Measurements from ENCODE around the gene SRSF7. TPM values are rescaled to one million over a fixed set of nuclear protein-coding genes. Genes with fewer than 3 reads are reported as not detected.

SRSF7 gene
- total and polyA plus RNA-seq, 9 of the 15 experiments (the other 6 are each of a cell fraction or from before 2014, with no cell fraction given), result 219 to 726 (median 375) TPM

DNA sequence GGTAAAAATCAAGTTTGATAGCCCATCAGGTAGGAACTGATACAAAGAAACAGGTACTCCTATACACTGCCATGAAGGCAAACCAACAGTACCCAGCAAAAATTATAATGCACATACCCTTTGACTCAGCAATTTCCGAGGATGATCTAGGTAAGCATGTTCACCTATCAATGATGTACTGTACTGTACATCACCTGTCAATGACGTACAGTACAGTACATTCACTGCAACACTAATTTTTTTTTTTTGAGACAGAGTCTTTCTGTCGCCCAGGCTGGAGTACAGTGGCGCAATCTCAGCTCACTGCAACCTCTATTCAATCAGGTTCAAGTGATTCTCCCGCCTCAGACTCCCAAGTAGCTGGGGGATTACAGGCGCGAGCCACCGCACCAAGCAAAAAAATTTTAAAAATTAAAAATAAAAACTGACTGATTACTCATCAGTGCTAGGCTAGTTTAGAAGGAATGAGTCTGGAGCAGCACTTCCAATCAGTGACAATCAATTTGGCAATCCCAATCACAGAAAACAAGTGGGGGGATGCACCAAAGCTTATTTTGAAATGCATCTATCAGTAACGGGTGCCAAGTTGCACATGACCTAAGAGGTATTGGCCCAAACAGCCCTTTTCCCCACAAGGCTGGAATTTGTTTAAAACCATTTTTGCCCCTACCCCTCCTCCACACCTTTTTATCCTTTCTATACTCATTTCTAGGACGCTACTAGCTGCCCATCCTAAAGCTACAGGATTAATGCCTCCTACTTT is 8.2 kb downstream of the SRSF7 start (continued):
- TF ChIP-seq, protein P1, sequence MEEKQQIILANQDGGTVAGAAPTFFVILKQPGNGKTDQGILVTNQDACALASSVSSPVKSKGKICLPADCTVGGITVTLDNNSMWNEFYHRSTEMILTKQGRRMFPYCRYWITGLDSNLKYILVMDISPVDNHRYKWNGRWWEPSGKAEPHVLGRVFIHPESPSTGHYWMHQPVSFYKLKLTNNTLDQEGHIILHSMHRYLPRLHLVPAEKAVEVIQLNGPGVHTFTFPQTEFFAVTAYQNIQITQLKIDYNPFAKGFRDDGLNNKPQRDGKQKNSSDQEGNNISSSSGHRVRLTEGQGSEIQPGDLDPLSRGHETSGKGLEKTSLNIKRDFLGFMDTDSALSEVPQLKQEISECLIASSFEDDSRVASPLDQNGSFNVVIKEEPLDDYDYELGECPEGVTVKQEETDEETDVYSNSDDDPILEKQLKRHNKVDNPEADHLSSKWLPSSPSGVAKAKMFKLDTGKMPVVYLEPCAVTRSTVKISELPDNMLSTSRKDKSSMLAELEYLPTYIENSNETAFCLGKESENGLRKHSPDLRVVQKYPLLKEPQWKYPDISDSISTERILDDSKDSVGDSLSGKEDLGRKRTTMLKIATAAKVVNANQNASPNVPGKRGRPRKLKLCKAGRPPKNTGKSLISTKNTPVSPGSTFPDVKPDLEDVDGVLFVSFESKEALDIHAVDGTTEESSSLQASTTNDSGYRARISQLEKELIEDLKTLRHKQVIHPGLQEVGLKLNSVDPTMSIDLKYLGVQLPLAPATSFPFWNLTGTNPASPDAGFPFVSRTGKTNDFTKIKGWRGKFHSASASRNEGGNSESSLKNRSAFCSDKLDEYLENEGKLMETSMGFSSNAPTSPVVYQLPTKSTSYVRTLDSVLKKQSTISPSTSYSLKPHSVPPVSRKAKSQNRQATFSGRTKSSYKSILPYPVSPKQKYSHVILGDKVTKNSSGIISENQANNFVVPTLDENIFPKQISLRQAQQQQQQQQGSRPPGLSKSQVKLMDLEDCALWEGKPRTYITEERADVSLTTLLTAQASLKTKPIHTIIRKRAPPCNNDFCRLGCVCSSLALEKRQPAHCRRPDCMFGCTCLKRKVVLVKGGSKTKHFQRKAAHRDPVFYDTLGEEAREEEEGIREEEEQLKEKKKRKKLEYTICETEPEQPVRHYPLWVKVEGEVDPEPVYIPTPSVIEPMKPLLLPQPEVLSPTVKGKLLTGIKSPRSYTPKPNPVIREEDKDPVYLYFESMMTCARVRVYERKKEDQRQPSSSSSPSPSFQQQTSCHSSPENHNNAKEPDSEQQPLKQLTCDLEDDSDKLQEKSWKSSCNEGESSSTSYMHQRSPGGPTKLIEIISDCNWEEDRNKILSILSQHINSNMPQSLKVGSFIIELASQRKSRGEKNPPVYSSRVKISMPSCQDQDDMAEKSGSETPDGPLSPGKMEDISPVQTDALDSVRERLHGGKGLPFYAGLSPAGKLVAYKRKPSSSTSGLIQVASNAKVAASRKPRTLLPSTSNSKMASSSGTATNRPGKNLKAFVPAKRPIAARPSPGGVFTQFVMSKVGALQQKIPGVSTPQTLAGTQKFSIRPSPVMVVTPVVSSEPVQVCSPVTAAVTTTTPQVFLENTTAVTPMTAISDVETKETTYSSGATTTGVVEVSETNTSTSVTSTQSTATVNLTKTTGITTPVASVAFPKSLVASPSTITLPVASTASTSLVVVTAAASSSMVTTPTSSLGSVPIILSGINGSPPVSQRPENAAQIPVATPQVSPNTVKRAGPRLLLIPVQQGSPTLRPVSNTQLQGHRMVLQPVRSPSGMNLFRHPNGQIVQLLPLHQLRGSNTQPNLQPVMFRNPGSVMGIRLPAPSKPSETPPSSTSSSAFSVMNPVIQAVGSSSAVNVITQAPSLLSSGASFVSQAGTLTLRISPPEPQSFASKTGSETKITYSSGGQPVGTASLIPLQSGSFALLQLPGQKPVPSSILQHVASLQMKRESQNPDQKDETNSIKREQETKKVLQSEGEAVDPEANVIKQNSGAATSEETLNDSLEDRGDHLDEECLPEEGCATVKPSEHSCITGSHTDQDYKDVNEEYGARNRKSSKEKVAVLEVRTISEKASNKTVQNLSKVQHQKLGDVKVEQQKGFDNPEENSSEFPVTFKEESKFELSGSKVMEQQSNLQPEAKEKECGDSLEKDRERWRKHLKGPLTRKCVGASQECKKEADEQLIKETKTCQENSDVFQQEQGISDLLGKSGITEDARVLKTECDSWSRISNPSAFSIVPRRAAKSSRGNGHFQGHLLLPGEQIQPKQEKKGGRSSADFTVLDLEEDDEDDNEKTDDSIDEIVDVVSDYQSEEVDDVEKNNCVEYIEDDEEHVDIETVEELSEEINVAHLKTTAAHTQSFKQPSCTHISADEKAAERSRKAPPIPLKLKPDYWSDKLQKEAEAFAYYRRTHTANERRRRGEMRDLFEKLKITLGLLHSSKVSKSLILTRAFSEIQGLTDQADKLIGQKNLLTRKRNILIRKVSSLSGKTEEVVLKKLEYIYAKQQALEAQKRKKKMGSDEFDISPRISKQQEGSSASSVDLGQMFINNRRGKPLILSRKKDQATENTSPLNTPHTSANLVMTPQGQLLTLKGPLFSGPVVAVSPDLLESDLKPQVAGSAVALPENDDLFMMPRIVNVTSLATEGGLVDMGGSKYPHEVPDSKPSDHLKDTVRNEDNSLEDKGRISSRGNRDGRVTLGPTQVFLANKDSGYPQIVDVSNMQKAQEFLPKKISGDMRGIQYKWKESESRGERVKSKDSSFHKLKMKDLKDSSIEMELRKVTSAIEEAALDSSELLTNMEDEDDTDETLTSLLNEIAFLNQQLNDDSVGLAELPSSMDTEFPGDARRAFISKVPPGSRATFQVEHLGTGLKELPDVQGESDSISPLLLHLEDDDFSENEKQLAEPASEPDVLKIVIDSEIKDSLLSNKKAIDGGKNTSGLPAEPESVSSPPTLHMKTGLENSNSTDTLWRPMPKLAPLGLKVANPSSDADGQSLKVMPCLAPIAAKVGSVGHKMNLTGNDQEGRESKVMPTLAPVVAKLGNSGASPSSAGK (IDR thresholded peaks at IDR 0.05), result no peak
- TF ChIP-seq NCOA1 (IDR thresholded peaks at IDR 0.05; ENCODE audit: low read depth) (no peak), SAP30 (IDR thresholded peaks at IDR 0.05; ENCODE audit: borderline replicate concordance, insufficient read depth, low read depth, low read length, poor library complexity, severe bottlenecking) (no peak), BCOR (IDR thresholded peaks at IDR 0.05) (no peak), CBFA2T2 (conservative IDR thresholded peaks at IDR 0.05) (no peak), SETDB1 (IDR thresholded peaks at IDR 0.05; ENCODE audit: low read length) (no peak), ZNF431 (CRISPR knock-in tag; IDR thresholded peaks at IDR 0.05) (no peak), GABPA (tag; conservative IDR thresholded peaks at IDR 0.05; ENCODE audit: low read depth) (no peak), ZNF79 (CRISPR knock-in tag; IDR thresholded peaks at IDR 0.05; ENCODE audit: low read depth) (no peak), ETS2 (tag; IDR thresholded peaks at IDR 0.05; ENCODE audit: borderline replicate concordance, poor library complexity, severe bottlenecking) (no peak), ZBTB17 (CRISPR knock-in tag; IDR thresholded peaks at IDR 0.05) (no peak), GATA2 (CRISPR knock-in tag; IDR thresholded peaks at IDR 0.05) (no peak), TRIM28 (IDR thresholded peaks at IDR 0.05) (no peak)
- TF ChIP-seq, protein P2, sequence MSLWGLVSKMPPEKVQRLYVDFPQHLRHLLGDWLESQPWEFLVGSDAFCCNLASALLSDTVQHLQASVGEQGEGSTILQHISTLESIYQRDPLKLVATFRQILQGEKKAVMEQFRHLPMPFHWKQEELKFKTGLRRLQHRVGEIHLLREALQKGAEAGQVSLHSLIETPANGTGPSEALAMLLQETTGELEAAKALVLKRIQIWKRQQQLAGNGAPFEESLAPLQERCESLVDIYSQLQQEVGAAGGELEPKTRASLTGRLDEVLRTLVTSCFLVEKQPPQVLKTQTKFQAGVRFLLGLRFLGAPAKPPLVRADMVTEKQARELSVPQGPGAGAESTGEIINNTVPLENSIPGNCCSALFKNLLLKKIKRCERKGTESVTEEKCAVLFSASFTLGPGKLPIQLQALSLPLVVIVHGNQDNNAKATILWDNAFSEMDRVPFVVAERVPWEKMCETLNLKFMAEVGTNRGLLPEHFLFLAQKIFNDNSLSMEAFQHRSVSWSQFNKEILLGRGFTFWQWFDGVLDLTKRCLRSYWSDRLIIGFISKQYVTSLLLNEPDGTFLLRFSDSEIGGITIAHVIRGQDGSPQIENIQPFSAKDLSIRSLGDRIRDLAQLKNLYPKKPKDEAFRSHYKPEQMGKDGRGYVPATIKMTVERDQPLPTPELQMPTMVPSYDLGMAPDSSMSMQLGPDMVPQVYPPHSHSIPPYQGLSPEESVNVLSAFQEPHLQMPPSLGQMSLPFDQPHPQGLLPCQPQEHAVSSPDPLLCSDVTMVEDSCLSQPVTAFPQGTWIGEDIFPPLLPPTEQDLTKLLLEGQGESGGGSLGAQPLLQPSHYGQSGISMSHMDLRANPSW (CRISPR knock-in tag; IDR thresholded peaks at IDR 0.05), result no peak

All from K562 (cell line).